ENCODE data around the gene EN2.

Gene EN2

DNA sequence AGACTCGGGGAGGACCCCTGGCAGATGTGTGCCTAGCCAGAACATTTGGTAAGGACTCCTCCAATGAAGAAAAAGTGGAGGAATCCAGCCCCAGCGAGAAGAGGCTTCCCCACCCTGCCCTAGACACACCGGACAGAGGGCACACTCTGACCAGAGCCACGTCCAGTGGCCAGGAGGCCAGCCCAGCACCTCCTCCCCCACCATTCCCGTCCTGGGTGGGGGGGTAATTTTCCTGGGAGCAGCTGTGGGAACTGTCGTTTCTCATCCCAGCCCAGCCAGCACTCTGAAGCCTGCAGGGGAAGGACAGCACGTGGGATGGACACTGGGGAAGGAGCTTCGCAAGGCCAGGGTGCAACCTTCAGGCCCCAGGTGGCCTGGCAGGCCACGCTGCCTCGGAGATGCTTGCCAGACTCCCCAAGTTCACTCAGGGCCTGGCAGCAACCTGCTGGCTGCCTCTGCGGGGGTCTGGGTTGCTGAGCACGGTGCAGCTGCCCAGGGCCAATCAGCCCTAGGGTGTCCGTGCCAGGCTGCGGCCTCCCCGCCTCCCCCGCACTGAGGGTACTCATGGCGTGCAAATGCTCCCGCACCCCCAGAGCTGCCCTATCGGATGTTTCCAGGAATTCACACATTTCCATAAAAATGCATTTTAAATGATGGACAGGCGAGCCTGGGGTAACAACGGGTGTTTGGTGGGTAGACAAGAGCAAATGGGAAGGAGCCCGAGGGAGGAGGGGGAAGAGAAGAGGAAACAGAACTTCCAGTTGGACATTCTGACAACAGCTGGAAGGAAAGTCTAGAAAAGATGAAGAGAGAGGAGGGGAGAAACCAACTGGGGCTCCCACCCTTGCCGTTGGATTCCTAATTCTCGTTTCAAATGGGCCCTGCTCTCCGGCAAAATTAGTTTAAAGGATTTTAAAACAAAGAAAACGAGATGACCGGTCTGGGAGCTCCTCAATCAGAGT lies 1.9 kb upstream of the EN2 start:
- DNase-seq (ENCODE audit: low read depth): no peak
- TF ChIP-seq, protein P1, sequence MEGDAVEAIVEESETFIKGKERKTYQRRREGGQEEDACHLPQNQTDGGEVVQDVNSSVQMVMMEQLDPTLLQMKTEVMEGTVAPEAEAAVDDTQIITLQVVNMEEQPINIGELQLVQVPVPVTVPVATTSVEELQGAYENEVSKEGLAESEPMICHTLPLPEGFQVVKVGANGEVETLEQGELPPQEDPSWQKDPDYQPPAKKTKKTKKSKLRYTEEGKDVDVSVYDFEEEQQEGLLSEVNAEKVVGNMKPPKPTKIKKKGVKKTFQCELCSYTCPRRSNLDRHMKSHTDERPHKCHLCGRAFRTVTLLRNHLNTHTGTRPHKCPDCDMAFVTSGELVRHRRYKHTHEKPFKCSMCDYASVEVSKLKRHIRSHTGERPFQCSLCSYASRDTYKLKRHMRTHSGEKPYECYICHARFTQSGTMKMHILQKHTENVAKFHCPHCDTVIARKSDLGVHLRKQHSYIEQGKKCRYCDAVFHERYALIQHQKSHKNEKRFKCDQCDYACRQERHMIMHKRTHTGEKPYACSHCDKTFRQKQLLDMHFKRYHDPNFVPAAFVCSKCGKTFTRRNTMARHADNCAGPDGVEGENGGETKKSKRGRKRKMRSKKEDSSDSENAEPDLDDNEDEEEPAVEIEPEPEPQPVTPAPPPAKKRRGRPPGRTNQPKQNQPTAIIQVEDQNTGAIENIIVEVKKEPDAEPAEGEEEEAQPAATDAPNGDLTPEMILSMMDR (IDR thresholded peaks at IDR 0.05; ENCODE audit: insufficient read depth, low read depth, low read length, missing control alignments): no peak
- H3K4me3 ChIP-seq (ENCODE audit: low read depth, low read length): no peak overlapping the region

DNA sequence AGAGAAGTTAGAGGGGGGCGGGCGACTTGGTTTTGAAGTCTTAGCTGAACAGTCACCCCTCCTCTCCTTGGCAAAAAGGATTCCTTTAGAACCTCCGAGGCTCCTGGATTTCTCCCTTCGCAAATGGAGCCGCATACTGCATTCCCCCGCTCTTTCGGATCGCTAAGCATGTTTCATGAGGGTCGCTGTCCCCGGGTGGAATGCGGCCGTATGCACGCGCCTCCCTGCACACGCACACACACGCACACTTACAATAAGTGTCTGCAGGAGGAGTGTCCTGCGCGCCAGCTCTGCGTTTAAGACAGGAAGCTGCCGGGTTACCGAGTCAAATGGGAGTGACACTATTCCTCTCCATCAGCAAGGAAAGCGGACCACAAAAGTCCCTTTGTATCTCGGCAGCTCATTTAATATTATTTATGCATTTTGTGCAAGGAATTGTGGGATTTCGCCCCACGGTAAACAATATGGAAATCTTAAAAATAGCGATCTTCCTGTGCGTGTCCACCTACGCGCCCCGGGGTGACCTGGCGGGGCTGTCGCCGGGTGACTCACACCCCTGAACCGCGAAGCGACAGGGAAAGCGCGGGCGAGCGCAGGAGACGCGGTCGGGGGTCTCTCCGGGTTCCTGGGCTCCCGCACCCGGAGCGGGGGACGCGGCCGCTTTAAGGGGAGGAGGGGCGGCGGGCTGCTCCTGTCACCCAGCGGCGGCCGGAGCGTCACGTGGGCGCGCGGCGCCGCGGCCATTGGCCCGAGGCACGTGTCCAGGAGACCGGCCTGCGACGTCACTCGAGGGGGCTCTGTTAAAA lies 988 bp upstream of the EN2 start:
- no peak overlapping the region for H3K4me3 ChIP-seq (ENCODE audit: low read depth, low read length)
- TF ChIP-seq, protein P1 (IDR thresholded peaks at IDR 0.05; ENCODE audit: insufficient read depth, low read depth, low read length, missing control alignments): no peak
- DNase-seq (ENCODE audit: low read depth): no peak

DNA sequence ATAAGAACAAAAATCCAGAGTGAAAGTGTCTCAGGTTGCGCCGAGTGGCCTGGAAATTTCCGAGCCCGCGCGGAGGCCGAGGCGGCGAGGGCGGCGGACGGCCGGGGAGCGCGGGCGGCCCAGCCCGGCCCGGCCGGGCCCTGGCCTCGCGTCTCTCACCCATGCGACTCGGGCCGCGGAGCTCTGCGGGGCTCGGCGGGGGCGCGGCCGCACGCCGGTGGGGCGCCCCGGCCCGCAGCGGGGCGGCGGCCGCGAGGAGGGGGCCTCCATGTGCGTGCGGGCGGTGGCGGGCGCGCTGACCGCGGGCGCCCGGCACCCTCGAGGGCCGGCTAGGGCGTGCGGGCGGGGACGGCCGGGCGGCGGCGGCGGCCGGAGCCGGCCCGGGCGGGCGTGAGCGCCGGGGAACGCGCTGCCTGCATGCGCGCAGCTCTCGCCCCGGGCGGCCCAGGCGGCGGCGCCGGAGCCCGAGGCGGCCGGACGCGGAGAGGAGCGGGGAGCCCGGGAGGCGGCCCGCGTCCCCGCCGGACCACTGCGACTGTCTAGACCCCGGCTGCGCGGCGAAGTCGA lies 302 bp upstream of the EN2 start:
- DNase-seq (ENCODE audit: low read depth): no peak
- H3K4me3 ChIP-seq (ENCODE audit: low read depth, low read length): no peak overlapping the region

DNA sequence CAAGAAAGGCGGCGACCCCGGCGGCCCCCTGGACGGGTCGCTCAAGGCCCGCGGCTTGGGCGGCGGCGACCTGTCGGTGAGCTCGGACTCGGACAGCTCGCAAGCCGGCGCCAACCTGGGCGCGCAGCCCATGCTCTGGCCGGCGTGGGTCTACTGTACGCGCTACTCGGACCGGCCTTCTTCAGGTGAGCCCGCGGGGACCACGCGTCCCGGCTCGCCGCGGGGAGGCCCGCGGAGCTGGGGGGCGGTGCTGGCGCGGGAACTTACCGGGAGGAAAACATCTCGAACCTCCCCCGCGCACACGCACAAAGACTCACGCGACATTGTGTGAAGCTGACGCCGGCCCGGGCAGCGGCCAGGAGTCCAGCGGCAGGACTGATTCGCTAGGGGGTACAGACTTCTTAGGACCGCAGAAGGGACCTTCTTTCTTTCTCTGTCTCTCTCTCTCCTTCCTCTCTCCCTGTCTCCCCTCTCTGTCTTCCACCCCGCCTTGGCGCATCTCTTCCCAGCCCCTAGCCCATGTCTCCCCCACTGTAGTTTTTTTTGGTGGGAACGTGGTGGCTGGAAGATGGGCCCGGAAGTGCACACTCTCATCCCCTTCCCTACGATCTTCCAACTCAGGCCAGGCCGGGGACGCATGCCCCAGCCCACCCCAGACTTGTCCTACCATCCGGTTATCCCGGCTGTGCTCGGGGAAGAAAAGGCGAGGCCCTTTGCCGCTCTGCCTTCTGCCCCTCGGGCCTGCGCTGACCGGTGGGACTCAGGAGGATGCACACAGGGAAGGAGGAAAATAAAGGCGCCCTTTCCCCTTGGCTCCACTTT lies 1.2 kb downstream of the EN2 start:
- DNase-seq (ENCODE audit: low read depth): no peak
- H3K4me3 ChIP-seq (ENCODE audit: low read depth, low read length): no peak overlapping the region
- TF ChIP-seq, protein P1 (IDR thresholded peaks at IDR 0.05; ENCODE audit: insufficient read depth, low read depth, low read length, missing control alignments): no peak

More for the DNA sequence above, 302 bp upstream of the EN2 start:
- TF ChIP-seq, protein P1 (IDR thresholded peaks at IDR 0.05; ENCODE audit: insufficient read depth, low read depth, low read length, missing control alignments): no peak

DNA sequence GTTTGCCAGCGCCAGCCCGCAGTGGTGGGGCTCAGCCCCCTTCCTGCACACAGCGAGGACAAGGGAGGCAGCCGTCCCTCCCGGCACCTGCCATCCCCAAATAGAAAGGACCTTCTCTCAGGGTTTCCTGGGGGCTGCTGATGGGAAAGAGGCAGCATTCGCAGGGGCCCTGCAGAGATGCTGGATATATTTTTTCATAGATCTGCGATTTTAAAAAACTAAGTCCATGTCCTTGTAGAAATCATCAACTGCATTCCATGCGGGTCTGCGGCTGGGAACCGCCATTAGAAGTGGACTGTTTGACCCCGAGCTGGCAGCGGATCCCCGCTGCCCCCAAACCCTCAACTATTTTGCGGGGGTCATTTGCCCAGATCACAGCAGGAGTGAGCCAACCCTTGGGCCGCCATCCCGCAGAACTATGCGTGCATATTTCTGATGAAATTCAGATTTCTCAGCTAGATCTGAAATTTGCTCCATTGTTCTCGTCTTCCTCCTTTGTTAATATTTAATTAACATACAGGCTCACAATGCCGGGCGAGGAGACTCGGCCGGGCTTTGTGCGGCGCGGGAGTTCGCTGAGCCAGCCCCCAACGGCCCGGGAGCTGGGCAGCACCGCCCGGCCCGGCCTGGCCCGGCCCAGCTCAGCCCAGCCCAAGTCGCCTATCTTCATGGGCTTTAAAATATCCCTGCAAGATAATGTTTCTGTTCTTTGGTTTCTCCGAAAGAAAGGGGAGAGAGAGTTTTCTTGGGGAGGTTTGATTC lies 2.0 kb downstream of the EN2 start:
- no peak for DNase-seq (ENCODE audit: low read depth)
- TF ChIP-seq, protein P1 (IDR thresholded peaks at IDR 0.05; ENCODE audit: insufficient read depth, low read depth, low read length, missing control alignments): no peak
- H3K4me3 ChIP-seq (ENCODE audit: low read depth, low read length): no peak overlapping the region

All from GM12865 (cell line).